RWPE2 (cell line): ENCODE measurements around the gene GLTP.
A peak's percentile ranks its signal among the peaks of the same experiment; 100 is the strongest.

ENCODE experiments used
- ATAC-seq: fragments of 200-7000 bp; cut with Tn5 transposase; 3 replicates; pipeline ENCODE4 v1.9.1; 2021; ENCODE audit warnings: low read depth
- DNase-seq: peaks from one replicate; pipeline ENCODE4 v3.0.0-alpha.2; 2020; ENCODE audit warnings: low spot score
- H3K27ac ChIP-seq: fragments of 450-650 bp; 2 replicates; pipeline ENCODE4 v1.5.1; 2017; ENCODE audit warnings: mild to moderate bottlenecking; ENCODE audit not compliant: poor library complexity, severe bottlenecking
- H3K27me3 ChIP-seq: fragments of 250-450 bp; sonication (Bioruptor Pico); 2 replicates; pipeline ENCODE4 v1.5.1; 2021; ENCODE audit warnings: mild to moderate bottlenecking, moderate library complexity; ENCODE audit not compliant: insufficient read depth, poor library complexity, severe bottlenecking
- H3K36me3 ChIP-seq: fragments of 250-450 bp; sonication (Bioruptor Pico); 2 replicates; pipeline ENCODE4 v1.5.1; 2020; ENCODE audit warnings: low read depth, mild to moderate bottlenecking, moderate library complexity
- H3K4me1 ChIP-seq: fragments of 250-450 bp; sonication (Bioruptor Pico); 2 replicates; pipeline ENCODE4 v1.5.1; 2021; ENCODE audit warnings: mild to moderate bottlenecking, moderate library complexity; ENCODE audit not compliant: insufficient read depth, poor library complexity, severe bottlenecking
- H3K4me3 ChIP-seq: fragments of 250-450 bp; sonication (Bioruptor Pico); 2 replicates; pipeline ENCODE4 v1.5.1; 2021; ENCODE audit warnings: mild to moderate bottlenecking, moderate library complexity; ENCODE audit not compliant: severe bottlenecking
- H3K9me3 ChIP-seq: fragments of 250-450 bp; sonication (Bioruptor Pico); 2 replicates; pipeline ENCODE4 v1.5.1; 2021; ENCODE audit warnings: mild to moderate bottlenecking, moderate library complexity; ENCODE audit not compliant: severe bottlenecking
- CTCF ChIP-seq: fragments of 450-650 bp; IDR thresholded peaks from one replicate; pipeline ENCODE4 v1.5.1; 2017; ENCODE audit warnings: mild to moderate bottlenecking, moderate library complexity; ENCODE audit not compliant: poor library complexity, severe bottlenecking

The GLTP gene

GRCh38 chr12:109807954-109808643 is 72.2 kb downstream of the GLTP start:
- no peaks in the 10 kb centered on the region for H3K9me3 ChIP-seq
- ATAC-seq = no peak
- no peak overlapping the region for H3K27ac ChIP-seq
- TF ChIP-seq CTCF = no peak
- H3K4me3 ChIP-seq = no peak overlapping the region
- DNase-seq = no peak
- H3K4me1 ChIP-seq = no peaks in the 10 kb centered on the region
- no peaks in the 10 kb centered on the region for H3K27me3 ChIP-seq
- H3K36me3 ChIP-seq = no peaks in the 10 kb centered on the region

DNA sequence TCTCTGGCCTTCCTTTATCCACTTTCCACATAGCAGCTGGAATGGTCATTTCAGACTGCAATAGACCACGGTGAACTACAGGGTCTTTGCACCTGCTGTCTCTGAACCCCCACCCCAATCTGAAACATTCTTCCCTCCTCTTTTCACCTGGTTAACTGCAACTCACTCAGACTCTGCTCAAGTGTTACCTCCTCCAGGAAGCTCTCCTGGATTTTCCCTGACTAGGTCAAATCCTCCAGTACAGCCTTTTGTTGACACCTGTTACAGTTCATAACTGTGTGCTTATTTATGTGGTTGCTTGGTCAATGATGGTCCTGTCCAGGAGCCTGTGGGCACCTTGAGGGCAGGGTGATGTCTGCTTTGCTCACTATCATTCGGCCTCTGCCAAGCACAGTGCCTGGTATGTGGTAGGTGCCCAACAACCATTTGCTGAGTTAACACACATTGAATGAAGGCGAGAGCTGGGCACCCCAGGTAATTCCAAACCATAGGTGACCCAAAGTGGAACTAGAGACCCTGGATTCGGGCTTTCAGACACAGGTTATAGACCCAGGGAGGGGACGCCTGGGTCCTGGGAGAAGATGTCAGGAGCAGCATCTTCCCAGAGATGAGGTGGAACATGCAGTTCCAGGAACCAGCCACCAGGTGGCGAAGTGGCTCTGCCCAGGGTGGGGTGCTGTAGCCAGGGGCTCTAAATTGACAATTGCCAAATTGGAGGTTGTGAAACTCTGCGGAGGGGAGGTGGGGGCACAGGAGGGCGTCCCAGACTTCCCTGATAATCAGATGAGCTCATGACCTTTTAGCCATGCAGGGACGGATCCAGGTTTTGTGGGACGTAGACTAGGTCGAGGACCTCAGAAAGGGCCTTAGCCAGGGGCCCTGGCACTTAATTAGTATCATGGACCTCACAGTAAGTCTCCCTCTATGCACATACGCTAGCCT is 75.2 kb downstream of the GLTP start:
- peak; percentile 81 for ATAC-seq
- H3K4me1 ChIP-seq = no peaks in the 10 kb centered on the region

GRCh38 chr12:109803678-109804077 is 76.7 kb downstream of the GLTP start:
- Histone ChIP-seq H3K4me1 (no peaks in the 10 kb centered on the region), H3K27ac (no peak overlapping the region), H3K27me3 (no peaks in the 10 kb centered on the region), H3K9me3 (no peaks in the 10 kb centered on the region), H3K36me3 (no peaks in the 10 kb centered on the region), H3K4me3 (no peak overlapping the region)
- no peak for TF ChIP-seq CTCF
- no peak for ATAC-seq
- DNase-seq = no peak

More for the DNA sequence above, 75.2 kb downstream of the GLTP start:
- Histone ChIP-seq H3K27me3 (no peaks in the 10 kb centered on the region), H3K27ac (no peak overlapping the region), H3K4me3 (no peak overlapping the region), H3K9me3 (no peaks in the 10 kb centered on the region), H3K36me3 (no peaks in the 10 kb centered on the region)
- peak; percentile 37 for DNase-seq
- TF ChIP-seq CTCF = peak; percentile 95

DNA sequence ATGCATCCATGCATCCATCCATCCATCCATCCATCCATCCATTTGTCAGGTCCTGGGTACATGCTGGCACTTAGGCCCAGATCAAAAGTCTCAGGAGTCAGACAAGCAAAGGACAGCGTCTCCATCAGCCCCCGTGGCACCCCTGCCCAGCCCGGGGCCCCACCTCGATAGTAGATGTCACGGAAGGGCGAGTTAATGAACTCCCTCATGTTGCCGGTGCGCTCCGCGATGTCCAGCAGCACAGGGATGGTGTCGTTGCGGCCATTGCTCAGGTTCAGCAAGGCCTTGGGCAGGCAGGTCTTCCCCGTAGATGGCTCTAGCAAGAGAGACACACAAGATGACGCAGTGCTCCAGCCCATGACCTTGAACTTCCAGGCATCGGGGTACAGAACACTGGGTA is 77.5 kb downstream of the GLTP start:
- DNase-seq (no peak), ATAC-seq (no peak)
- H3K9me3 ChIP-seq = no peaks in the 10 kb centered on the region
- no peak overlapping the region for H3K27ac ChIP-seq
- H3K36me3 ChIP-seq = no peaks in the 10 kb centered on the region
- no peaks in the 10 kb centered on the region for H3K27me3 ChIP-seq
- TF ChIP-seq CTCF = no peak
- H3K4me3 ChIP-seq = no peak overlapping the region
- H3K4me1 ChIP-seq = no peaks in the 10 kb centered on the region
